PFSK-1 (cell line): ENCODE results near the gene SARS1.

ENCODE experiments used
- POLR2AphosphoS5 ChIP-seq: IDR thresholded peaks from 2 replicates; pipeline ENCODE4 v1.6.1; 2012; ENCODE audit warnings: low read depth, mild to moderate bottlenecking, control low read depth, low read length, moderate library complexity
- TAF1 ChIP-seq: IDR thresholded peaks from 2 replicates; pipeline ENCODE4 v1.6.1; 2012; ENCODE audit warnings: low read length, control low read depth, borderline replicate concordance; ENCODE audit not compliant: insufficient read depth
- TF ChIP-seq, protein P1 (sequence below), 2 experiments: IDR thresholded peaks; 2 replicates each; pipeline versions ENCODE4 v1.6.1 to v1.8.0; 2011 to 2012; ENCODE audit warnings: low read depth in 2 of 2, low read length in 2 of 2, control low read depth in 1 of 2, inconsistent platforms in 1 of 2, mild to moderate bottlenecking in 1 of 2, moderate library complexity in 1 of 2; ENCODE audit not compliant: insufficient read depth in 1 of 2

DNA sequence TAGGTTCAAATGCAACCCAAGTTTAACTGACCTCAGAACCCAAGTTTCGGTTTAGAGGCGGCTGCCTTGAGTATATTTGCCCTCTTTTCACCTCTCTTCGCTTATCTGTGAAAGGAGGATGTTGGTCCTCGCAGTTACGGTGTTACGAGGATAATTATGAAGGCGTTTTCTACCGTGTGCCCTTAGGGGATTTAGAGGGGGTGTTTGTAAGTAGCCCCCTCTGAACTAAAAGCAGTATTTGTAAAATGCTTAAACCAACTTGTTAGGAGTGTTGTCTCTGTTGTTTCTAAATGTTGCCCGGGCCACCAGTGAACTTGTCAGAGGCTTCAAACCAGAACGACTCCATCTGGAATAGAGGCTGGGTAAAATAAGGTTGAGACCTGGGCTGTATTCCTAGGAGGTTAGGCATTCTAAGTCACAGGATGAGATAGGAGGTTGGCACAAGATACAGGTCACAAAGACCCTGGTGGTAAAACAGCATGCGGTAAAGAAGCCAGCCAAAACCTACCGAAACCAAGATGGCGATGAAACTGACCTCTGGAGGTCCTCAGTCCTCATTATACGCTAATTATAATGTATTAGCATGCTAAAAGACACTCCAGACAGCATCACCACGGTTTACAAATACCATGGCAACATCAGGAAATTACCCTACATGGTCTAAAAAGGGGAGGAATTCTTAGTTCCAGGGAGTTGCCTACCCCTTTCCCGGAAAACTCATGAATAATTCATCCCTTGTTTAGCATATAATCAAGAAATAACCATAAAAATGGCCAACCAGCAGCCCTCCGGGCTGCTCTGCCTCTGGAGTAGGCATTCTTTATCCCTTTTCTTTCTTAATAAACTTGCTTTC, 70.3 kb downstream of the SARS1 start:
- TF ChIP-seq, protein P1, sequence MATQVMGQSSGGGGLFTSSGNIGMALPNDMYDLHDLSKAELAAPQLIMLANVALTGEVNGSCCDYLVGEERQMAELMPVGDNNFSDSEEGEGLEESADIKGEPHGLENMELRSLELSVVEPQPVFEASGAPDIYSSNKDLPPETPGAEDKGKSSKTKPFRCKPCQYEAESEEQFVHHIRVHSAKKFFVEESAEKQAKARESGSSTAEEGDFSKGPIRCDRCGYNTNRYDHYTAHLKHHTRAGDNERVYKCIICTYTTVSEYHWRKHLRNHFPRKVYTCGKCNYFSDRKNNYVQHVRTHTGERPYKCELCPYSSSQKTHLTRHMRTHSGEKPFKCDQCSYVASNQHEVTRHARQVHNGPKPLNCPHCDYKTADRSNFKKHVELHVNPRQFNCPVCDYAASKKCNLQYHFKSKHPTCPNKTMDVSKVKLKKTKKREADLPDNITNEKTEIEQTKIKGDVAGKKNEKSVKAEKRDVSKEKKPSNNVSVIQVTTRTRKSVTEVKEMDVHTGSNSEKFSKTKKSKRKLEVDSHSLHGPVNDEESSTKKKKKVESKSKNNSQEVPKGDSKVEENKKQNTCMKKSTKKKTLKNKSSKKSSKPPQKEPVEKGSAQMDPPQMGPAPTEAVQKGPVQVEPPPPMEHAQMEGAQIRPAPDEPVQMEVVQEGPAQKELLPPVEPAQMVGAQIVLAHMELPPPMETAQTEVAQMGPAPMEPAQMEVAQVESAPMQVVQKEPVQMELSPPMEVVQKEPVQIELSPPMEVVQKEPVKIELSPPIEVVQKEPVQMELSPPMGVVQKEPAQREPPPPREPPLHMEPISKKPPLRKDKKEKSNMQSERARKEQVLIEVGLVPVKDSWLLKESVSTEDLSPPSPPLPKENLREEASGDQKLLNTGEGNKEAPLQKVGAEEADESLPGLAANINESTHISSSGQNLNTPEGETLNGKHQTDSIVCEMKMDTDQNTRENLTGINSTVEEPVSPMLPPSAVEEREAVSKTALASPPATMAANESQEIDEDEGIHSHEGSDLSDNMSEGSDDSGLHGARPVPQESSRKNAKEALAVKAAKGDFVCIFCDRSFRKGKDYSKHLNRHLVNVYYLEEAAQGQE (IDR thresholded peaks at IDR 0.05; ENCODE audit: insufficient read depth in 1 of 2, low read depth in 2 of 2, low read length in 2 of 2): no peak
- TF ChIP-seq POLR2AphosphoS5 (no peak), TAF1 (no peak)
